ENCODE results near the gene COX10. TPM values are rescaled to one million over a fixed set of nuclear protein-coding genes. Genes with fewer than 3 reads are reported as not detected.

Gene COX10
- total RNA-seq, 2 donors from 2014 or later, result 20.8 to 46.1 TPM

DNA sequence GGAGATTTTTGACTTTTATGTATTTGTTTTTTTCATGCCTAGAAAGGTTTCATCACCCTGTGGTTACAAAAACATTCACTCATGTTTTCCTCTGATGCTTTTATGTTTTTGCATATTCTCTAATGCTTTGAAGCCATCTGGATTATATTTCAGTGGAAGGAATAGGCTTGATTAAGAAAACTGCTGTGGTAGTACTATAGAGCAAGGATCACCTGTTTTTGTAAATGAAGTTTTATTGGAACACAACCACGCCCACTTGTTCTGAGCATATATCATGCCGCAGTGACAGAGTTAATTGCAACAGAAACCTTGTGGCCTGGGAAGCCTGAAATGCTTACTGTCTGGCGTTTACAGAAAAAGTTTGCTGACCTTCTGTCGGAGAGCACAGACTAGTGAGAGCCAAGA is 11.5 kb downstream of the COX10 start:
- Histone ChIP-seq H3K9me3 (no peaks in the 10 kb centered on the region), H3K4me1 (no peaks in the 10 kb centered on the region), H3K27me3 (no peaks in the 10 kb centered on the region), H3K36me3 (replicated peaks in 1 of 2; ENCODE audit: insufficient read depth in 1 of 2, low read depth in 2 of 2) (peaks cover 0 to 2% of the 10 kb centered on the region in 2 donors), H3K27ac (no peak overlapping the region), H3K4me3 (no peak overlapping the region)
- 74 to 82% methylated on average over 4 of the region's 4 CpGs for WGBS, 2 donors
- TF ChIP-seq, protein P1, sequence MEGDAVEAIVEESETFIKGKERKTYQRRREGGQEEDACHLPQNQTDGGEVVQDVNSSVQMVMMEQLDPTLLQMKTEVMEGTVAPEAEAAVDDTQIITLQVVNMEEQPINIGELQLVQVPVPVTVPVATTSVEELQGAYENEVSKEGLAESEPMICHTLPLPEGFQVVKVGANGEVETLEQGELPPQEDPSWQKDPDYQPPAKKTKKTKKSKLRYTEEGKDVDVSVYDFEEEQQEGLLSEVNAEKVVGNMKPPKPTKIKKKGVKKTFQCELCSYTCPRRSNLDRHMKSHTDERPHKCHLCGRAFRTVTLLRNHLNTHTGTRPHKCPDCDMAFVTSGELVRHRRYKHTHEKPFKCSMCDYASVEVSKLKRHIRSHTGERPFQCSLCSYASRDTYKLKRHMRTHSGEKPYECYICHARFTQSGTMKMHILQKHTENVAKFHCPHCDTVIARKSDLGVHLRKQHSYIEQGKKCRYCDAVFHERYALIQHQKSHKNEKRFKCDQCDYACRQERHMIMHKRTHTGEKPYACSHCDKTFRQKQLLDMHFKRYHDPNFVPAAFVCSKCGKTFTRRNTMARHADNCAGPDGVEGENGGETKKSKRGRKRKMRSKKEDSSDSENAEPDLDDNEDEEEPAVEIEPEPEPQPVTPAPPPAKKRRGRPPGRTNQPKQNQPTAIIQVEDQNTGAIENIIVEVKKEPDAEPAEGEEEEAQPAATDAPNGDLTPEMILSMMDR (IDR thresholded peaks at IDR 0.05), result no peak
- no peak for TF ChIP-seq POLR2A (IDR thresholded peaks at IDR 0.05)
- DNase-seq (no peak), ATAC-seq (no peak)
- intact Hi-C loops (cut with DNase I), result no loop called here

DNA sequence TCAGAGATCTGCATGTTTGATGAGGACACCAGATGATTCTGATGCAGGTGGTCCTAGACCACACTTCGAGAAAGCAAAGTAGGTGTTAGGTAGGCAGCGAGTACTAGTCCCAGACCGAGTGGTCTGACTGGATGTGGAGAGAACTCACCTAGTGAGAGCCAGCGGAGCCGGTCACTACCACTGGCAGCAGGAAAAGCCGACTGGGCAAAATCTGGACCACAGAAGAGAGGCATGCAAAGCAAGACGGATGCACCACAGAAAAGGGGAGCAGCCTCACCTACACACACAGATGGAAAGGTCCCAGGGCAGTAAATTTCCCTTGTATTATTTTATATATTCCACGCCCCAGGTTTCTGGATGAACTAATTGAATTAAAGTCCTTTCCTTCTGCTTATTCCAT is 13.5 kb downstream of the COX10 start:
- DNase-seq (no peak), ATAC-seq (no peak)
- intact Hi-C loops (cut with DNase I), result no loop called here
- no peaks in the 10 kb centered on the region for H3K36me3 ChIP-seq (replicated peaks in 1 of 2; ENCODE audit: insufficient read depth in 1 of 2, low read depth in 2 of 2)
- no peaks in the 10 kb centered on the region for H3K9me3 ChIP-seq
- no peak overlapping the region for H3K4me3 ChIP-seq
- 91 to 92% methylated on average over 8 of the region's 8 CpGs for WGBS, 2 donors
- H3K27ac ChIP-seq, result no peak overlapping the region
- TF ChIP-seq POLR2A (IDR thresholded peaks at IDR 0.05), result no peak
- TF ChIP-seq, protein P1 (IDR thresholded peaks at IDR 0.05), result no peak
- H3K4me1 ChIP-seq, result no peaks in the 10 kb centered on the region
- no peaks in the 10 kb centered on the region for H3K27me3 ChIP-seq

DNA sequence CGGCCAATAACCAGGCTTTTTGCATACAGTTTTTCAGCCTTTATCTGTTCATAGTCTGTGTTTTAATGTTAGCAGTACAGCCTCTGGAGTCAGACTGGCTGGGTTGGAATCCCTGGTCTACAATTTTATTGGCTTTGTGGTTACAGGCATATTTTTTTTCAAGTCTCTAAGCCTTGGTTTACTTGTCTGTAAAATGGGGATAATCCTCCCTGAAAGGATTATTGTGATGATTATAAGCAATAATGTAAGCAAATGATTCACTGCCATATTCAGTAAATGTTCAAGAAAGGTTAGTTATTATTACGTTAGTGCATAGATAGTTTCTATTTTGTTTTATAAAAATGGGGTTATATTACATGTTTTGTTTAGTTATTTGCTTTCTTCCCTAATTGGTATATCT is 15.7 kb downstream of the COX10 start:
- 90 to 98% methylated on average over 2 of the region's 2 CpGs for WGBS, 2 donors
- DNase-seq (no peak), ATAC-seq (no peak)
- intact Hi-C loops (cut with DNase I), result no loop called here
- TF ChIP-seq, protein P1 (IDR thresholded peaks at IDR 0.05), result no peak
- TF ChIP-seq POLR2A (IDR thresholded peaks at IDR 0.05), result no peak
- Histone ChIP-seq H3K36me3 (replicated peaks in 1 of 2; ENCODE audit: insufficient read depth in 1 of 2, low read depth in 2 of 2) (no peaks in the 10 kb centered on the region), H3K27me3 (no peaks in the 10 kb centered on the region), H3K27ac (no peak overlapping the region), H3K4me3 (no peak overlapping the region), H3K9me3 (no peaks in the 10 kb centered on the region), H3K4me1 (no peaks in the 10 kb centered on the region)

DNA sequence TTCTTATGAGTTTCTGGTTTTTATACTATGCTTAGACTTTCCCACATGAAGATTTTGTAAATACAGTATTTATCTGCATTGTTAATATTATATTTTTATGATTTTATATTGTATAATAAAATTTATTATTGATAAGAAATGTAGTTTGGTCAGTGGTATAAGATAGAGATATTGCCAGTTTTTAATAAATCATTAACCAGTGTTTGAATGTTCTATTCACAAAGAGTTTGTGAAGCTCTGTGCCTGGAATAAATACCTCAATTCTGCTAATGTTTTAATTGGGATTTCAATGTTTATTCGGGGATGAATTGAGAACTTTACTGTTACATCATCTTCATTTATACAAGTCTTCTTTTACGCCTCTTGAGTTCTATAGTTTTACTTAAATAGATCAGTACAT is 16.9 kb downstream of the COX10 start:
- H3K9me3 ChIP-seq, result no peaks in the 10 kb centered on the region
- no peak overlapping the region for H3K27ac ChIP-seq
- H3K4me1 ChIP-seq, result no peaks in the 10 kb centered on the region
- WGBS, 2 donors, result 28 to 37% methylated on average over 2 of the region's 2 CpGs
- DNase-seq, result no peak
- no peak overlapping the region for H3K4me3 ChIP-seq
- TF ChIP-seq, protein P1 (IDR thresholded peaks at IDR 0.05), result no peak
- no peak for TF ChIP-seq POLR2A (IDR thresholded peaks at IDR 0.05)
- H3K27me3 ChIP-seq, result no peaks in the 10 kb centered on the region
- H3K36me3 ChIP-seq (replicated peaks in 1 of 2; ENCODE audit: insufficient read depth in 1 of 2, low read depth in 2 of 2), result no peaks in the 10 kb centered on the region
- intact Hi-C loops (cut with DNase I), result no loop called here
- no peak for ATAC-seq

DNA sequence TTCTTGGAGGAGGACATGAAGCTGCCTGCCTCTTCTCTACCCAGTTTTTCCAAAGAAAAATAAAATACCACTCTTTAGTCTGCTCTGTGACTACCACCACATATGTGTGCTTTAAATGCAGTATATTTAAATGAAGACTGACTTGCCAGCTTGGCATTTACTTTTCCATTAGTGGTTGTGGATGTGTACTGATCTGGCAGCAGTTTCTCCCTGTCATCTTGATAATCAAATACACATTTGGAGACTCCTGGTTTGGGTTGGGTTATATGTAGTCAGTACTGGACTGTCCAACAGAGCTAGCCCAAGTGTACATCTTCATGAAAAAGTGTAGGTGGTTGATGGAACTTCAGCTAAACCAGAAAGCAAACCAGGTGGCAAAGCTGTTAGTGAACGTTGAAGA is 19.9 kb downstream of the COX10 start:
- Histone ChIP-seq H3K27me3 (no peaks in the 10 kb centered on the region), H3K36me3 (replicated peaks in 1 of 2; ENCODE audit: insufficient read depth in 1 of 2, low read depth in 2 of 2) (no peaks in the 10 kb centered on the region), H3K9me3 (no peaks in the 10 kb centered on the region), H3K27ac (no peak overlapping the region), H3K4me3 (no peak overlapping the region), H3K4me1 (no peaks in the 10 kb centered on the region)
- DNase-seq (no peak), ATAC-seq (no peak)
- TF ChIP-seq, protein P1 (IDR thresholded peaks at IDR 0.05), result no peak
- TF ChIP-seq POLR2A (IDR thresholded peaks at IDR 0.05), result no peak
- intact Hi-C loops (cut with DNase I), result no loop called here
- WGBS, 2 donors, result 79 to 92% methylated on average over 1 of the region's 1 CpG

Measured in body of pancreas (tissue), 4 donors.